Loucy (cell line): ENCODE measurements around the gene CYS1.

Source experiments
- CTCF ChIP-seq: fragments of 200-600 bp; sonication (generic); conservative IDR thresholded peaks from 2 replicates; pipeline ENCODE4 v1.5.1; 2014; ENCODE audit warnings: mild to moderate bottlenecking, antibody characterized with exemption, low read length
- EZH2phosphoT487 ChIP-seq: fragments of 200-600 bp; IDR thresholded peaks from 2 replicates; pipeline ENCODE4 v1.6.1; 2018; ENCODE audit warnings: antibody characterized with exemption, mild to moderate bottlenecking, moderate library complexity, borderline replicate concordance

GRCh38 chr2:10061221-10061925 lies 18.8 kb downstream of the CYS1 start:
- TF ChIP-seq CTCF (no peak), EZH2phosphoT487 (no peak)
